IPS-NIHi11 (cell line): ENCODE data around the gene TEX53.

Experiments
- DNase-seq: peaks from one replicate; pipeline ENCODE4 v3.0.0; 2012; ENCODE audit warnings: mixed read lengths, low spot score

Gene TEX53

GRCh38 chr9:114638404-114638803, 19.2 kb downstream of the TEX53 start:
- DNase-seq = no peak

- DNase-seq = no peak
Measured at GRCh38 chr9:114634387-114634786, 23.2 kb downstream of the TEX53 start.

GRCh38 chr9:114633438-114634089, 24.0 kb downstream of the TEX53 start:
- no peak for DNase-seq

- DNase-seq = no peak
Measured at GRCh38 chr9:114631166-114631565, 26.4 kb downstream of the TEX53 start.

- no peak for DNase-seq
Measured at GRCh38 chr9:114629563-114630090, 28.0 kb downstream of the TEX53 start.

GRCh38 chr9:114627553-114627952, 30.1 kb downstream of the TEX53 start:
- no peak for DNase-seq

GRCh38 chr9:114626415-114627020, 31.1 kb downstream of the TEX53 start:
- no peak for DNase-seq

- DNase-seq = no peak
Measured at GRCh38 chr9:114624677-114625076, 32.9 kb downstream of the TEX53 start.

- DNase-seq = no peak
Measured at GRCh38 chr9:114621975-114622609, 35.5 kb downstream of the TEX53 start.

- DNase-seq = no peak
Measured at GRCh38 chr9:114621561-114621960, 36.0 kb downstream of the TEX53 start.

- DNase-seq = no peak
Measured at GRCh38 chr9:114619191-114619761, 38.3 kb downstream of the TEX53 start.

GRCh38 chr9:114616684-114617520, 40.7 kb downstream of the TEX53 start:
- no peak for DNase-seq

GRCh38 chr9:114614373-114614772, 43.2 kb downstream of the TEX53 start:
- no peak for DNase-seq

- DNase-seq = no peak
Measured at GRCh38 chr9:114613919-114614318, 43.7 kb downstream of the TEX53 start.

GRCh38 chr9:114613087-114613486, 44.5 kb downstream of the TEX53 start:
- no peak for DNase-seq

GRCh38 chr9:114612272-114612923, 45.2 kb downstream of the TEX53 start:
- no peak for DNase-seq

- peak; percentile 83 for DNase-seq
Measured at GRCh38 chr9:114611516-114612271, 45.9 kb downstream of the TEX53 start.

GRCh38 chr9:114608525-114608796, 49.1 kb downstream of the TEX53 start:
- no peak for DNase-seq

GRCh38 chr9:114607671-114608524, 49.7 kb downstream of the TEX53 start:
- DNase-seq = no peak

- DNase-seq = no peak
Measured at GRCh38 chr9:114606597-114607207, 50.9 kb downstream of the TEX53 start.
